Mucosa of stomach (tissue), 1 donor: ENCODE measurements around the gene NOTCH3.

Experiments used
- H3K27me3 ChIP-seq: one replicate; pipeline ENCODE4 v1.7.0; 2013; ENCODE audit warnings: mild to moderate bottlenecking, low read length; ENCODE audit not compliant: control insufficient read depth, insufficient read depth
- H3K36me3 ChIP-seq: one replicate; pipeline ENCODE4 v1.7.0; 2013; ENCODE audit warnings: low read length; ENCODE audit not compliant: control insufficient read depth, insufficient read depth
- H3K4me1 ChIP-seq: one replicate; pipeline ENCODE4 v1.7.0; 2013; ENCODE audit warnings: mild to moderate bottlenecking, low read length; ENCODE audit not compliant: control insufficient read depth, insufficient read depth
- H3K4me3 ChIP-seq: one replicate; pipeline ENCODE4 v1.7.0; 2013; ENCODE audit warnings: low read length
- H3K9ac ChIP-seq: one replicate; pipeline ENCODE4 v1.7.0; 2013; ENCODE audit warnings: mild to moderate bottlenecking, low read length, moderate library complexity
- H3K9me3 ChIP-seq: one replicate; pipeline ENCODE4 v1.7.0; 2013; ENCODE audit warnings: mild to moderate bottlenecking, low read length, moderate library complexity; ENCODE audit not compliant: control insufficient read depth
- donor health status: Pancreatic carcinoma.

The NOTCH3 gene

DNA sequence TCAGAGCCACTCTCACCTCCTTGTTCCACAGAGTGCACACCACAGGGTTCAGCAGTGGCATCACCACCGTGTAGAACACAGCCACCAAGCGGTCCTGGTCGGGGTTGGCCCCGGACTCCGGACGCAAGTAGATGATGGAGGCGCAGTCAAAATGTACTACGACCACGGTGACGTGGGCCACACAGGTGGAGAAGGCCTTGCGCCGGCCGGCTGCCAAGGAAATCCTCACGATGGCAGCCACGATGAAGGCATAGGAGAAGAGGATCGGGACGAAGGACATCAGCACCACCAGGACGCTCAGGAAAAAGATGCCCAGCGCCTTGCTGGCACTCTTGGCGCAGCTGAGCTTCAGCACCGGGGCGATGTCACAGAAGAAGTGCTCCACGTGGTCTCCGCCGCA, 59.7 kb downstream of the NOTCH3 start:
- H3K4me3 ChIP-seq = no peak overlapping the region
- H3K9ac ChIP-seq = no peak overlapping the region
- no peaks in the 10 kb centered on the region for H3K27me3 ChIP-seq
- H3K9me3 ChIP-seq = no peaks in the 10 kb centered on the region
- no peaks in the 10 kb centered on the region for H3K4me1 ChIP-seq
- no peaks in the 10 kb centered on the region for H3K36me3 ChIP-seq

DNA sequence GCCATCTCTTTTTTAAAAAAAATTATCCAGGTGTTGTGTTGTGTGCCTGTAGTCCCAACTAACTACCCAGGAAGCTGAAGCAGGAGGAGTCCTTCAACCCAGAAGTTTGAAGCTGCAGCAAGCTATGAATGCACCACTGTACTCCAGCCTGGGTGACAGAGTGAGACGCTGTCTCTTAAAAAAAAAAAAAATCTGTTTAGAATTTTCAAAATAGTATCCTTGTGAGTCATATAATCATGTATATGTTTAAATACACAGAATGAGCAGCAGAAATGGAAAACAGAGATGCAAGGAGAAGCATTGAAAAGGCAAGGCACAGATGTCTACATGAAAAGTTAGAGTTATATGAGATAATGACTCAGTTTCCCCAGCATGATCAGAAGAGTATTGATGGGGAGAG, 62.4 kb downstream of the NOTCH3 start:
- Histone ChIP-seq H3K4me3 (no peak overlapping the region), H3K4me1 (no peaks in the 10 kb centered on the region), H3K27me3 (no peaks in the 10 kb centered on the region), H3K36me3 (no peaks in the 10 kb centered on the region), H3K9me3 (no peaks in the 10 kb centered on the region), H3K9ac (no peak overlapping the region)

DNA sequence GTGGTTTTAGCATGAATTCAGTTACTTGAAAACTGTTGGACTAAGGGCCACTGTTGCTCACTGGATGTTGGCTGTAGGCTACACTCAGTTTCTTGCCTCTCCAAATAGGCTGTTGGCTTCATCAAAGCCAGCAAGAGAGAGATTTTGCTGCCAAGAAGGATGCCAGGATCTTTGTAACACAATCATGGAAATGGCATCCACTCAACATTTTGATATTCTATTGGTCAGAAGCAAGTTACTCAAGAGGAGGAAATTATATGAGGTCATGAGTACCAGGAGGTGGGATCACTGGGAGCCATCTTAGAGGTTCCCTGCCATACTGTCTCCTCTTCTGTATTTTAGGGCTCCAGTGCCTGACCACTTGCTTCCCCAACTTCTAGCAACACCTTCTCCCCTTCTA, 63.0 kb downstream of the NOTCH3 start:
- Histone ChIP-seq H3K27me3 (no peaks in the 10 kb centered on the region), H3K9ac (no peak overlapping the region), H3K9me3 (no peaks in the 10 kb centered on the region), H3K4me1 (no peaks in the 10 kb centered on the region), H3K4me3 (no peak overlapping the region), H3K36me3 (no peaks in the 10 kb centered on the region)

DNA sequence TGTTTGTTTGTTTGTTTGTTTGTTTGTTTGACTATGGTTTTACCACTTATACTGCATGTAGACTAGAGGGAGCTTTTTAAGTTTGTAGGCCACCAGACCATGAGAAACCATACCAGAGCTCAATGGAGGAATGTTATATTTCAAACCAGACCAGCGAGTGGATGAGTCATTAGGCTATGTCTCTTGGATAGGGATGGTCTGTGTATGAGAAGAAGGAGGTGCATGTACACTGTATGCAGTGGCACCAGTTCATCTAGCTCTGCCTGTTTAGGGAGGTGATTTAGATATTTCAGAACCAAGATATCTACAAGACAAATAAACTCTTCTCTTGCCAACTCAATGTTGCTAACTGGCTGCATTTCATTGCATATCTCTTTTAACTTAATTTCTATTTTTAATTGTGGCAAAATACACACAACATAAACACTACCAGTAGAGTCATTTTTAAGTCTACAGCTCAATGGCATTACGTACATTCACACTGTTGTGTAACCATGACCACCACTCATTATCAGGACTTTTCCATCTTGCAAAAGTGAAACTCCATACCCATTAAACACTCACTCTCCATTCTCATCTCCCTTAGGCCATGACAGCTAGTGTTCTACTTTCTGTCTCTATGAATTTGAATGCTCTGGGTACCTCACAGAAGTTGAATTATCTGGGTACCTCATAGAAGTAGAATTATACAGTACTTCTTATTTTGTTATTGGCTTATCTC, 64.4 kb downstream of the NOTCH3 start:
- Histone ChIP-seq H3K4me3 (no peak overlapping the region), H3K9me3 (no peaks in the 10 kb centered on the region), H3K27me3 (peaks cover 3% of the 10 kb centered on the region), H3K4me1 (no peaks in the 10 kb centered on the region), H3K9ac (no peak overlapping the region), H3K36me3 (no peaks in the 10 kb centered on the region)

DNA sequence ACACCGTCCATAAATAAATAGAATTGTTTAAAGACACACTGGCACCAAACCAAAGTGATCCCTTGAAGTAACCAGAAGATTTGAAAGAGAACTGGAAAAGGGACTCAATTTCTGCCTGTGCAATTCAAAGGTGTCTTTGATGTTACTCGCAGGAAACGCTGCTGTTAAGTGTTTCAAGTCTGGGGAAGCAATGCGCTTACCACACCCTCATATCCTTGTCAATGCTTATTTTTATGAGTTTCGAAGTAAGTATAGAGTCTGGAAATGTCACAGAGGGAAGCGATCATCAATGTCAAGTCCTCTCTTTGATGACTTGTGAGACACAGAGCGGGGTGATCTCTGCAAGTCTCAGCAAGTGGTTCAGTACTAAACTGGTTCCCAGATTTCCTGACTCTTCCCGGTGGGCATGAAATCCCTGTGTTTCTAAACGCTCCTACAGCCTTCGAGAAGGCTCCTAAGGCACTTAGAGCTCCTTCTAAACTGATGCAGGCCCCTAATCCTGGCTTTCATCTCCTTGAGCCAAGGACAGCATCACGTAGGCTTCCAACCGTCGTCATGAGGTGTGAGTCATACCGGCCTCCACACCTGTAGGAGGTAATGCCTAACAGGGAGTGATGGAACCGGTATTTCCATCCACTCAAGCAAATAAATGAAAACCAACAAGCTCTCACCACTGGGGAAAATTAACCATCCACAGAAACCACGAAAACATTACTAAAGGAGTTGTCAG, 70.8 kb downstream of the NOTCH3 start:
- H3K9ac ChIP-seq = no peak overlapping the region
- H3K4me3 ChIP-seq = no peak overlapping the region
- peaks cover 9% of the 10 kb centered on the region for H3K27me3 ChIP-seq
- no peaks in the 10 kb centered on the region for H3K4me1 ChIP-seq
- H3K9me3 ChIP-seq = no peaks in the 10 kb centered on the region
- no peaks in the 10 kb centered on the region for H3K36me3 ChIP-seq

DNA sequence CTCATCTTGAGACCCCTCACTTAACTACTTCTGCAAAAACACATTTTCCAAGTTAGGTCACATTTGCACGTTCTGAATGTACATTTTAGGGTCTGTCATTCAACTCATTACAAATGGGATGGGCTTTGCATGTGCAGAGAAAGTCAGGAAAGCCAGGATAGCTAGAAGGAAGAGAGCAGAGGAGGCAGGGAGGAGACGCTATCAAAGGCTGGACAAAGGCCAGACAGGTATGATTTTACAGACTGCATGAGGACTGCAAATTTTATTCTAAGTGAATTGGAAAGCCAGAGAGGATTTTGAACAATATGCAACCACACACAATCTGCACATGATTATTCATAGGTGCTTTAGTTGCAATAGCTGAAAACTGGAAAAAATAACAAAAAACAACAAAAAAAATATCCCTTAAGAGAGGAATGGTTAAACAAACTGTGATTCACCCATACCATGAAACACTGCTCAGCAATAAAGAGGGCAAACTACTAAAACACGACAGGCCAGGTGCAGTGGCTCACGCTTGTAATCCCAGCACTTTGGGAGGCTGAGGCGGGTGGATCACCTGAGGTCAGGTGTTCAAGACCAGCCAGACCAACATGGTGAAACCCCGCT, 72.5 kb downstream of the NOTCH3 start:
- Histone ChIP-seq H3K9me3 (no peaks in the 10 kb centered on the region), H3K36me3 (no peaks in the 10 kb centered on the region), H3K27me3 (peaks cover 9% of the 10 kb centered on the region), H3K4me1 (peaks cover 9% of the 10 kb centered on the region), H3K9ac (no peak overlapping the region), H3K4me3 (no peak overlapping the region)

DNA sequence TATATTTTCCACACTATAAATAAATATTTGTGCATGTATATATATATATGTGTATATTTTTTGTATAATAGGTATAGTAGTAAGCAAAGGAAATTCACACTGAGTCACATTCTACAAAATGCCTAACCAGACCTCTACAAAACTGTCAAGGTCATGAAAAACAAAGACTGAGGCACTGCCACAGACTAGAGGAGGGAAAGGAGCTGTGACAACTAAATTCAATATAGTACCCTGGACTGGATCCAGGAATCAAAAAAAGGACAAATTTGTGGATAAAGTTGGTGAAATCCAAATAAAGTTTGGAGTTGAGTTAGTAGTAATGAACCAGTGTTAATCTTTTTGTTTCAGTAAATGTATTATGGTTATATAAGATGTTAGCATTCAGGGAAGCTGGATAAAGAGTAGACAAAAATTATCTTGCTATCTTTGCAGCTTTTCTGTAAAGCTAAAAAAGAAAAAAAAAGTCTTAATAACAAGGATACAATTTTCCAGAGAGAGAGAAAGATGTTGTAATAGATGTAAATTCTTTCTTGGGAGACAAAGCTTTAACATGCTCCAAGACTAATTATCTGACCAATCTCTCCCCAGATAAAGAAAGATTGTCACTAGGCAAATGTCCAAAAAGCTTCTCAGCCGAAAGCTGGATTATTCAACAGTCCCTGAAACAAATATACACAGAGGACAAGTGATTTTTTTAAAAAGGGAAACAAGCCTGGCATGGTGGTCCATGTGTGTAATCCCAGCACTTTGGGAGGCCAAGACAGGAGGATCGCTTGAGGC, 74.5 kb downstream of the NOTCH3 start:
- Histone ChIP-seq H3K9me3 (no peaks in the 10 kb centered on the region), H3K4me3 (no peak overlapping the region), H3K27me3 (peaks cover 6% of the 10 kb centered on the region), H3K4me1 (peaks cover 9% of the 10 kb centered on the region), H3K36me3 (no peaks in the 10 kb centered on the region), H3K9ac (peak overlapping the region; percentile 88)

DNA sequence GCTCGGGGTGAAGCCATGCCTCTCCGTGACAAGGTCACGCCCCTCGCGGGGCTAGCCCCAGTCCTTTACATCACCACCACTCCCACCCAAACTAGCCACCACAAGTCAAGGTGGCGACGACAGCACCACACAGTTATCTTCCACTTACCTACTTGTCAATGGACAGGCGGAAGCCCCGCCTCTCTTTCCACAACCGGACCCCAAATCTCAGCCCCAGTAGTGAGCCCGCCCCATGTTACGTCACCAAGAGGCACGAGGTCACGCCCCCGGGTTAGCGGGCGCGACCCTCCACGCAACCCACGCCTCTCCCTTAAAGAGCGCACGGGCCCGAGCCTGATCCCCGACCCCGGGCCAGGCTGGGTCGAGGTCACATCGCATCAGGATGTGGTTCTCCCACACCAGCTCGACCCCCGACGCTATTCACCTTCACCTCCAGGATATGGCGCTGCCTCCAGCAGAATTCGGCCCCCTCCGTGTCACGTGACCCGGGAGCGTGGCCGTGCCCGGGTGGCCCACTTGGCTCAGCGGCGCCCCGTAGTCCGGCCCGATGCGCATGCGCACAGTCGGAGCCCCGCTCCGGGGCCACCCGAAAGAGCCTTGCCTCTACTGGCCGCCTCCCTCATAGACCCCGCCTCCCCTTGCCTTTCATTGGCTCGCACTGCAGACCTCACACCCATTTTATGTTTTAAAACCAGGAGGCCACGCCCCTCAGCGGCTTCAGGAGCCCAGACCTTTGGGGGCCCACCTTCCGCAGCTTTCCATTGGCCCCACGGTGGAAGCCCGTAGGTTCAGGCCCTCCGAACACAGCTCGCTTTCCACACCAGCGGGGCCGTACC, 75.3 kb downstream of the NOTCH3 start:
- Histone ChIP-seq H3K36me3 (no peaks in the 10 kb centered on the region), H3K4me1 (peaks cover 9% of the 10 kb centered on the region), H3K9me3 (no peaks in the 10 kb centered on the region), H3K27me3 (peaks cover 6% of the 10 kb centered on the region), H3K9ac (peak overlapping the region; percentile 88), H3K4me3 (peak overlapping the region; percentile 66)

DNA sequence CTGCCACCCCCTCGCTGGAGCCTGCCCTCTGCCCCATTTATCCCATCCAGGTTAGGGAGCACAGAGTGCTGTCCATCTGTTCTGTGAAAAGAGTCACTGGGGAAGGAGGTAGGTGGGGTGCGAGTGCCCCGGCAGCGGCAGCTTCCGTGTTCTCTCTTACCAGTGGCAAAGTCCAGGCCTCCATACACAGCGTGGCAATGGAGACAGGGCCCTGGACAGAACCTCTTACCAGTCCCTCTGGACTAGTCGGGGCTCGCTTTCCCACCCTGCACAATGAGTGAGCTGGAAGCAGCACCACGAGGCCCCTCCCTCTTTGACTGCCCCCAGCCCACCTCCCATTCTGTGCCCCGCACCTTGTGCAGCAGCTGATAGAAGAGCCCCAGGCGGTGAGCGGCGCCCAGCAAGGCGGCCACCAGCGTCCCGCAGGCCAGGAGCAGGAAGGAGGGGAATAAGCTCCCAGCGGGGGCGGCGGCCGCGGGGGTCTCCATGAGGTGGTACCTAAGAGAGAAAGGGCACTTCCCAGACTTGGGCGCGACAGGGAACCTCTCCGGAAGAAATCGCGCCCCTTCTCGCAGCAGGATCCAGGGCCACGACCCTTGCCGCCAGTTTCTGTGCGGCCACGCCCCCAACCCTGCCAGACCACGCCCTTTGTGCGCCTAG, 76.1 kb downstream of the NOTCH3 start:
- no peaks in the 10 kb centered on the region for H3K9me3 ChIP-seq
- H3K4me3 ChIP-seq = peak overlapping the region; percentile 66
- H3K4me1 ChIP-seq = peaks cover 9% of the 10 kb centered on the region
- H3K27me3 ChIP-seq = no peaks in the 10 kb centered on the region
- H3K9ac ChIP-seq = peak overlapping the region; percentile 88
- H3K36me3 ChIP-seq = no peaks in the 10 kb centered on the region

DNA sequence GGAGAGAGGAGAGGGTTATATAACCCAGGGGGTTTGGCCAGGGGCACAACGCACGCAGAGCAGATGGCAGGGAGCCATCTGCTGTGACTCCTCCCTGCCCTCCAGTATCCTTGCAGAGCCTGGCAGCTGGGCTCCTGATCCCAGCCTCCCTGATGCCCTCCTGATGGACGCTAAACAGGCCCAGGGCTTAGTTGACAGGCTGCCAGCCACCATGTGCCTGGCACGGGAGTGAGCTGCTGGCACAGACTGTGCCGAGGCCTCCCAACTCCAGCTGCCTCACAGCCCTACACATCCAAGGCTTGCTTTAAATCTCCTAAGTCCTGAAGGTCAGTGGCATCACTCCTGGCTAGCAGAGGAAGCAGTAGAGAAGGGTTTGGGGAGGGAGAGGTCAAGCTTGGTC, 76.9 kb downstream of the NOTCH3 start:
- Histone ChIP-seq H3K4me1 (peaks cover 9% of the 10 kb centered on the region), H3K27me3 (no peaks in the 10 kb centered on the region), H3K9ac (peak overlapping the region; percentile 88), H3K36me3 (no peaks in the 10 kb centered on the region), H3K4me3 (peak overlapping the region; percentile 66), H3K9me3 (no peaks in the 10 kb centered on the region)
